PC-9 (cell line): Measurements from ENCODE around the gene LAMB1. TPM values are rescaled to one million over a fixed set of nuclear protein-coding genes. Genes with fewer than 3 reads are reported as not detected.

Source experiments
- BruUV-seq: library from RNA; stranded (reverse); fragments of 400-500 nt; replicated peaks from 2 replicates; lab custom pipeline; 2021; lab: Mats Ljungman, UMichigan
- CTCF ChIA-PET: fragments of 300-600 bp; sonication (Branson Sonifier 250); formaldehyde crosslinking; loops from one replicate; lab custom pipeline; 2022; ENCODE audit warnings: antibody characterized with exemption; lab: Charles Lee
- POLR2A ChIA-PET: fragments of 300-600 bp; sonication (Branson Sonifier 250); formaldehyde crosslinking; loops from one replicate; lab custom pipeline; 2022; ENCODE audit warnings: antibody characterized with exemption; ENCODE audit not compliant: unreplicated experiment; lab: Charles Lee
- DNase-seq, 2 experiments: peaks; one replicate each; pipeline versions ENCODE4 v3.0.0 to v3.0.0-alpha.2; 2015 to 2022; ENCODE audit warnings: mixed read lengths in 1 of 2
- H2AFZ ChIP-seq: fragments of 200-600 bp; sonication (generic); 2 replicates; pipeline ENCODE4 v1.8.1; 2017; ENCODE audit warnings: antibody characterized with exemption
- H3F3A ChIP-seq: fragments of 200-600 bp; sonication (generic); 2 replicates; pipeline ENCODE4 v1.8.1; 2017; ENCODE audit warnings: antibody characterized with exemption, mild to moderate bottlenecking, low read depth; ENCODE audit not compliant: insufficient read depth
- H3K27ac ChIP-seq: fragments of 200-600 bp; sonication (generic); 2 replicates; pipeline ENCODE4 v1.6.1; 2016; ENCODE audit warnings: mixed run types
- H3K27me3 ChIP-seq: fragments of 200-600 bp; sonication (generic); 2 replicates; pipeline ENCODE4 v1.6.1; 2016; ENCODE audit warnings: low read depth, mixed run types; ENCODE audit not compliant: insufficient read depth
- H3K36me3 ChIP-seq: fragments of 200-600 bp; sonication (generic); 2 replicates; pipeline ENCODE4 v1.6.1; 2016; ENCODE audit warnings: low read depth, mixed run types
- H3K4me1 ChIP-seq: fragments of 200-600 bp; sonication (generic); replicated peaks from 2 replicates; pipeline ENCODE4 v1.6.1; 2016; ENCODE audit warnings: mixed run types; ENCODE audit not compliant: insufficient read depth
- H3K4me2 ChIP-seq: fragments of 200-600 bp; sonication (generic); 2 replicates; pipeline ENCODE4 v1.6.1; 2017; ENCODE audit warnings: mixed run types
- H3K4me3 ChIP-seq: fragments of 200-600 bp; sonication (generic); 2 replicates; pipeline ENCODE4 v1.6.1; 2016; ENCODE audit warnings: mixed run types
- H3K79me2 ChIP-seq: fragments of 200-600 bp; sonication (generic); 2 replicates; pipeline ENCODE4 v1.6.1; 2017; ENCODE audit warnings: low read depth, mixed run types
- H3K9me2 ChIP-seq: fragments of 200-600 bp; sonication (generic); 2 replicates; pipeline ENCODE4 v1.8.1; 2017; ENCODE audit warnings: mild to moderate bottlenecking; ENCODE audit not compliant: insufficient read depth
- H3K9me3 ChIP-seq: fragments of 200-600 bp; sonication (generic); 2 replicates; pipeline ENCODE4 v1.8.1; 2016; ENCODE audit warnings: low read depth; ENCODE audit not compliant: insufficient read depth
- H4K20me1 ChIP-seq: fragments of 200-600 bp; sonication (generic); 2 replicates; pipeline ENCODE4 v1.8.1; 2017; ENCODE audit not compliant: insufficient read depth
- CTCF ChIP-seq: fragments of 200-600 bp; sonication (generic); conservative IDR thresholded peaks from 2 replicates; pipeline ENCODE4 v1.6.1; 2017; ENCODE audit warnings: mixed run types, antibody characterized with exemption, mild to moderate bottlenecking, moderate library complexity
- EZH2 ChIP-seq: fragments of 200-600 bp; sonication (generic); IDR thresholded peaks from 2 replicates; pipeline ENCODE4 v1.8.0; 2017; ENCODE audit warnings: antibody characterized with exemption, low read depth
- intact Hi-C: fragments of 100-400 bp; cut with micrococcal nuclease; formaldehyde crosslinking; loops from one replicate; pipeline ENCODE4 v1.10.0; 2022; ENCODE audit not compliant: unreplicated experiment
- total RNA-seq: library from RNA; stranded (reverse); gene quantifications from 2 replicates; pipeline ENCODE4 v1.2.3, GENCODE V29; 2021

LAMB1 gene
- total RNA-seq, 1 experiment from 2014 or later, result 236 TPM

DNA sequence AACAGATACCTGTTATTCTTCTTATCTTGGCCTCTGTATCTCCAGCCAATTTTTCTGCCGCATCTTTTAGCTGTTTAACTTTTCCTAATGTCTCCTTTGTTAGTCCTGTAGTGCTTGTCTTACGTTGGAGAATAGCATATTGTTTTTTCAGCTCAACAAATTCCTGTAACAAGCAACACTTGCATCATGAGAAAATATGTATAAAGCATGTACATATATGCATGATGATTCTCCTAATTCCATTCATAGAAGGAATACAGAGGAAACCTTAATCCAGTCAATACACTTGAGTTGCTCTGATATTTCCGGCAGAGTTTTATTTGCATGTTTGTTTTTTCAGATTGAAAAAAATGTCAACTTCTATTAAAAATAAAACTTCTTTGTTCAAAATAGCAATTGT, 26.1 kb upstream of the LAMB1 start:
- intact Hi-C loops, result no loop called here
- Histone ChIP-seq H3K4me2 (no peak overlapping the region), H3K27me3 (no peaks in the 10 kb centered on the region), H2AFZ (no peak overlapping the region), H3K9me2 (no peaks in the 10 kb centered on the region), H3K79me2 (no peaks in the 10 kb centered on the region), H3K9me3 (no peaks in the 10 kb centered on the region), H3F3A (no peaks in the 10 kb centered on the region), H3K36me3 (no peaks in the 10 kb centered on the region), H3K4me1 (peaks cover 17% of the 10 kb centered on the region), H3K4me3 (no peak overlapping the region), H3K27ac (no peak overlapping the region), H4K20me1 (no peaks in the 10 kb centered on the region)
- BruUV-seq, result no TSS peak
- ChIA-PET CTCF (interaction anchor here (0.5 to 0.7 kb wide), 2 partner anchors 117 to 427 kb away, joined by 3 to 15 read pairs; partner anchors contain the start of gene NRCAM), POLR2A (no interaction called here)
- no peak for DNase-seq
- TF ChIP-seq CTCF (no peak), EZH2 (no peak)

DNA sequence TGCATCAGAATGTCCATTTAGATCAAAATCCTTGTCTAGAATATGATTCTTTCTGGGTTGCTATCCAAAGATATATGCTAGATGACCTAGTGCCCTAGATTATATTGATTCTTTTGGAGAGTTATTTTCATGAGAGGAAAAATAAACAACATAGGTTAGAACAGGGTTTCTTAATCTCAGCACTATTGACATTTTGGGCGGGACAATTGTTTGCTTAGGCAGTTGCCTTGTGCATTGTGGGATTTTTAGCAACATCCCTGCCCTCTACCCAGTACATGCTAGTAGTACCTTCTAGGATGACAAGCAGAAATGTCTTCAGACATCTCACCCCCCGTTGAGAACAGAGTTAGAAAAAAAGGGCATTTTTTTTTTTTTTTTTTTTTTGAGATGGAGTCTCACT, 25.1 kb upstream of the LAMB1 start:
- H3K9me3 ChIP-seq, result no peaks in the 10 kb centered on the region
- ChIA-PET POLR2A (no interaction called here), CTCF (interaction anchor here (0.7 kb wide), 1 partner anchor 118 kb away, joined by 15 read pairs; no protein-coding TSS in a partner anchor)
- intact Hi-C loops, result no loop called here
- no peaks in the 10 kb centered on the region for H3K36me3 ChIP-seq
- H4K20me1 ChIP-seq, result no peaks in the 10 kb centered on the region
- peaks cover 20% of the 10 kb centered on the region for H3K4me1 ChIP-seq
- no peak overlapping the region for H2AFZ ChIP-seq
- H3K4me3 ChIP-seq, result no peak overlapping the region
- no peaks in the 10 kb centered on the region for H3K27me3 ChIP-seq
- no peak overlapping the region for H3K4me2 ChIP-seq
- H3K9me2 ChIP-seq, result no peaks in the 10 kb centered on the region
- no peaks in the 10 kb centered on the region for H3F3A ChIP-seq
- H3K27ac ChIP-seq, result no peak overlapping the region
- BruUV-seq, result no TSS peak
- TF ChIP-seq CTCF (no peak), EZH2 (no peak)
- DNase-seq, result peak in 1 of 2 experiments; percentile 85
- no peaks in the 10 kb centered on the region for H3K79me2 ChIP-seq

DNA sequence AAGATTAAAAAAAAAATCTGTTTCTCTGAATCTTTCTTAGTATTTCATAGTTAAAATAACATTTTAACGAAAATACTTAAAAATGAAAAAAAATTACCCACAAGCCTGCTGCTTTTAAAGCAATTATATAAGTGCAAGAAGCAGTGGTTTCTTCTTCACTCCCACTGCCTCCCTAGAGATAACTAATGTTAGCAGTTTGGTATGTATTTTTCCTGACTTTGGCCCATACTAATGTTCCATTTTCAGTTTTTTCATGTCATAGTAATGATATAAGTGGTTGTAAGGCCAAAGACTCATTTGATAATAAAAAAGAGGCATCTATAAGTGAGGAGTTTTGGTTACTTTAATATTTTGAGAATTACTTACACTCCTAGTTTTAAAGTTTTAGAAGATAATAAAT, 24.3 kb upstream of the LAMB1 start:
- BruUV-seq, result no TSS peak
- Histone ChIP-seq H3K79me2 (no peaks in the 10 kb centered on the region), H3K4me1 (peaks cover 27% of the 10 kb centered on the region), H3F3A (no peaks in the 10 kb centered on the region), H3K9me3 (no peaks in the 10 kb centered on the region), H3K4me3 (no peak overlapping the region), H2AFZ (no peak overlapping the region), H3K27me3 (no peaks in the 10 kb centered on the region), H4K20me1 (no peaks in the 10 kb centered on the region), H3K4me2 (no peak overlapping the region), H3K27ac (no peak overlapping the region), H3K36me3 (no peaks in the 10 kb centered on the region), H3K9me2 (no peaks in the 10 kb centered on the region)
- intact Hi-C loops, result no loop called here
- CTCF ChIA-PET, result interaction anchor here (0.6 kb wide), 1 partner anchor 61 kb away, joined by 4 read pairs; no protein-coding TSS in a partner anchor
- POLR2A ChIA-PET, result no interaction called here
- TF ChIP-seq EZH2 (no peak), CTCF (no peak)
- no peak for DNase-seq
